IPS DF 6.9 (cell line): Measurements from ENCODE around the gene ADAMTS17.
A peak's percentile ranks its signal among the peaks of the same experiment; 100 is the strongest.

Source experiments
- DNase-seq: peaks from one replicate; pipeline ENCODE4 v3.0.0-alpha.2; 2013; ENCODE audit warnings: low read depth, low spot score
- H3K27ac ChIP-seq: one replicate; pipeline ENCODE4 v1.5.1; 2013; ENCODE audit warnings: low read length, control low read depth
- H3K27me3 ChIP-seq: 2 replicates; pipeline ENCODE4 v1.6.1; 2013; ENCODE audit warnings: mild to moderate bottlenecking, low read length; ENCODE audit not compliant: control insufficient read depth, insufficient read depth
- H3K36me3 ChIP-seq: 2 replicates; pipeline ENCODE4 v1.6.1; 2013; ENCODE audit warnings: low read length; ENCODE audit not compliant: control insufficient read depth, insufficient read depth
- H3K4me1 ChIP-seq: 2 replicates; pipeline ENCODE4 v1.6.1; 2013; ENCODE audit warnings: low read length; ENCODE audit not compliant: control insufficient read depth, insufficient read depth
- H3K4me3 ChIP-seq: 2 replicates; pipeline ENCODE4 v1.5.1; 2013; ENCODE audit warnings: mild to moderate bottlenecking, low read length
- H3K9me3 ChIP-seq: 2 replicates; pipeline ENCODE4 v1.6.1; 2013; ENCODE audit warnings: low read length, inconsistent platforms; ENCODE audit not compliant: control insufficient read depth, insufficient read depth
- WGBS: extraction: QIAGEN DNeasy Blood & Tissue Kit; methylation state at CpG from one replicate; pipeline ENCODE4 v1.1.7; 2013; ENCODE audit warnings: mixed read lengths, missing lambda C conversion rate; ENCODE audit not compliant: insufficient read length, insufficient coverage; 5-methylcytosine and 5-hydroxymethylcytosine counted together

The ADAMTS17 gene

DNA sequence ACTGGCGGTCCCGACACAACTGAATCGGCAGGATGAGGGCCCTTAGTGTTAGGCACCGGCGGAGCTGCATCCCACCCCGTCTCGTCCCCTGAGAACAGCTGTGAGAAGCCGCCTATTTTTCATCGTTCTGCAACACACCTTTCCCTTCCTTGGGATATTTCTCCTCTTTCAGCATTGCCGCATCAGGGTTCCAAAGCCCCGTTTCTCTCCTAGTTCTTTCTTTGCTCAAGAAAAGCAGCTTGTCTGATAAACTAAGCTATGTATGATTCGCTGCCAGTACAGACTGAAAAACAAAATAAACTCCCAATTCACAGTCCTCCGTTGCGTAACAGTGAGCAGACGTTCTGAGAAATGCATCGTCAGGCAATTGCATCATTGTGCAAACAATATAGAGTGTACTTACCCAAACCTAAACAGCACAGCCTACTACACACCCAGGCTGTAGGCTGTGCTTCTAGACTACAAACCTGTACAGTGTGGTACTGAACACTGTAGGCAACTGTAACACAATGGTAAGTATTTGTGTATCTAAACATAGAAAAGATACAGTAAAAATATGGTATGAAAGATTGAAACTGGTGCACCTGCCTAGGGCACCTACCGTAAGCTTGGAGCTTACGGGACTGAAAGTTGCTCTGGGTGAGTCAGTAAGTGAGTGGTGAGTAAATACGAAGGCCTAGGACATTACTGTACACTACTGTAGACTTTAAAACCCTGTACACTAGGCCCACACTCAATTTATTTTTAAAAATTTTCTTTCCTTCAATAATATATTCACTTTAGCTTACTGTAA, 8.9 kb upstream of the ADAMTS17 start:
- Histone ChIP-seq H3K27me3 (no peaks in the 10 kb centered on the region), H3K9me3 (no peaks in the 10 kb centered on the region), H3K27ac (no peak overlapping the region), H3K36me3 (no peaks in the 10 kb centered on the region), H3K4me1 (0 out of 2 replicates have a peak, but pooled peaks cover 2% of the 10 kb centered on the region), H3K4me3 (no peak overlapping the region; the same call in 1 of the 2 replicates)
- no peak for DNase-seq
- no CpG with 5 or more reads among the region's 19 CpGs for WGBS

DNA sequence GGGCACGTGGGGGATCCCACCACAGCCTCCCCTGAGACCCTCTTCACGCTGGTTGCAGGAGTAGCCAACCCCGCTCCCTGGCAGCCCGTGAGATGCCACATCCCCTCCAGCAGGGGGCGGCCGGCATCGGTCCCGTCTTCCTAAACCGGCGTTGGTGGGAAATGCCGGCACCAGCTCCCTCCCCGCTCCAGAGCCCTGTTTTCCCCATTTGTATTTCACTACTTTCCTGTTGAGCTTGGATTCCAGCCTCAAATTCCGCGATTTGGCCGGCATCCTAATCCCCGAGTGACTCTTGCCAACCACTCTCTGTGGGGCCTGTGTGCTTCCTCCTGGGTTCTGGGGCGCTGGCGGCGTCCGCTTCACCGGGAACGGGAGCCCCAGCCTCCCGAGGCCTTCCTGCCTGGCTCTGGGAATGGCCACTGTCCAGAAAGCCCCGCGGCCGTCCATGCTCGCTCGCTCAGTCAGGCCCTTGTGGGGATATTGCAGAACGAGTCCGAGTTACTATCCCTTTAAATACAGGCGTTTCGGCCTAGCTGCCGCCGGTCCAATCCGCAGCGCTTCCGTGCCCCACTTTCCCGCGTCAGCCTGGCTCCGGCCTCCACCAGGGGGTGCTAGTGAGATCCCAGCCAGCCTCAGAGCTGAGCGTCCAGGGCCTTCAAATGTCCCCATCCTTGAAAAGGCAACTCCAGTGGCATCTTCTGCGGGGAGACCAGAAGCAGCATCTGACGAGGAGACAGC, 8.1 kb upstream of the ADAMTS17 start:
- H3K4me3 ChIP-seq: peak overlapping the region; percentile 82
- peak; percentile 81 for DNase-seq
- no CpG with 5 or more reads among the region's 43 CpGs for WGBS
- H3K27ac ChIP-seq: no peak overlapping the region
- H3K36me3 ChIP-seq: no peaks in the 10 kb centered on the region
- 0 out of 2 replicates have a peak, but pooled peaks cover 2% of the 10 kb centered on the region for H3K4me1 ChIP-seq
- H3K27me3 ChIP-seq: no peaks in the 10 kb centered on the region
- no peaks in the 10 kb centered on the region for H3K9me3 ChIP-seq

DNA sequence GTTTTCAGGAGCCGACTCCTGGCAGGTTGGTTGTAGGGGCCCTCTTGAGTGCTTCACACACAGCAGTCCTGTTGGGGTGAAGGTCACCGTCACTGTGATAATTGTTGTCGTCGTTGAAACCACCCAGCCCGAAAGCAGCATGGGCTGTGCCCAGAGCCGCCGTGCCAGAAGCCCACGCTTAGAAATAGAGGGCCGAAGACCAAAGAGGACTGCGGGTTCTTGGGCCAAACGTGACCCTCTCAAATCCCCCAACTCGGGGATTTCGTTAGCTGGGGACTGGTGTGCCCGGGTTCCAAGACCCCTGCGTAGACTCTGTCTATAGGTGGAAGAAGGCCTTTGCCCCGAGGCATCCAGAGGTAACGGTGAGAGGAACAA, 7.5 kb upstream of the ADAMTS17 start:
- no CpG with 5 or more reads among the region's 17 CpGs for WGBS
- H3K27ac ChIP-seq: no peak overlapping the region
- H3K9me3 ChIP-seq: no peaks in the 10 kb centered on the region
- no peak for DNase-seq
- H3K4me1 ChIP-seq: 0 out of 2 replicates have a peak, but pooled peaks cover 2% of the 10 kb centered on the region
- H3K4me3 ChIP-seq: peak overlapping the region; percentile 82; the same call in 1 of the 2 replicates
- H3K36me3 ChIP-seq: no peaks in the 10 kb centered on the region
- H3K27me3 ChIP-seq: no peaks in the 10 kb centered on the region

DNA sequence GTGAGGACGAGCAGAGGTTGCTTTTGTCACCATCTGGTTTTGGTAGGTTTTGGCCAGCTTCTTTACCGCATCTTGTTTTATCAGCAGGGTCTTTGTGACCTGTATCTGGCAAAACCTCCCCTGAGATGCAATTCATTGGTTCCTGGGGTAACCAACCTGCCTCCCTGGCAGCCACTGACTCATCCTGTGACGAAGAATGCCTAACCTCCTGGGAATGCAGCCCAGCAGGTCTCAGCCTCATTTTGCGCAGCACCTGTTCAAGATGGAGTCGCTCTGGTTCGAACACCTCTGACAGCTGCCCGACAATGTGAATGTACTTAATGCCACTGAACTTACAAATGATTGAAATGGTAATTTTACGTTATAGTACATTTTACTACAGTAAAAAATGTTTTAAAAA, 6.8 kb upstream of the ADAMTS17 start:
- WGBS: no CpG with 5 or more reads among the region's 8 CpGs
- H3K4me1 ChIP-seq: 0 out of 2 replicates have a peak, but pooled peaks cover 2% of the 10 kb centered on the region
- no peaks in the 10 kb centered on the region for H3K36me3 ChIP-seq
- H3K4me3 ChIP-seq: no peak overlapping the region
- no peaks in the 10 kb centered on the region for H3K27me3 ChIP-seq
- no peak for DNase-seq
- H3K9me3 ChIP-seq: no peaks in the 10 kb centered on the region
- no peak overlapping the region for H3K27ac ChIP-seq

DNA sequence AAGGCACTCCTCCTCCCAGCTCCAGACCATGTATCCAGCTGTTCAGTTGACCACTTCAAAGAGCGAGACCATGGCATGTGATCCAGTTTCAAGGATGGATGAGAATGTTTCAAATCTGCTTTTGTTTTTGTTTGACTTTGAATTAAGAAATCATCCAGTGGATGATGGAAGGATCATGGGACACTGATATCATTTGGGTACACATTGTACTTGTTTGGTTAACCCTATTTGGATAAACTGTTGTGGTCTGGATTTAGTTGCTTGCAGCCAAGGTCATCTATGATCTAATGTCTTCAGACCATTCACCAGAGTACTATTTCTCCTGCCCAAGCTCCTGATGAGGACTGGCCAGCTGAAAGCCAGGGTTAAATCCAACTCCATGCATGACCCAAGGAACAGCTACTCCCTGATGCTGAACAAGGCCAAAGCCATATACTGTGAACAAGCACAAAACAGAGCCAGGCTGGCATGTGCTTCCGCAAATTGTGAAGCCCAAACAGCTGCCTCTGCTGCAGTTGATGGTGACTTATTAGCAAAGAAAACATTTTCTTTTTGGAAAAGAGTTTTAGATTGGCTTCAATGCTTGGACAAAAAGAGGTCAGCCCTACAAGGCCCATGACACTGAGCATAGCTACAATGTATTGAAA, 5.2 kb upstream of the ADAMTS17 start:
- H3K4me1 ChIP-seq: peaks cover 3% of the 10 kb centered on the region; the same call in 1 of the 2 replicates
- no peak overlapping the region for H3K27ac ChIP-seq
- no peaks in the 10 kb centered on the region for H3K9me3 ChIP-seq
- H3K27me3 ChIP-seq: peaks cover 4% of the 10 kb centered on the region; the same call in 1 of the 2 replicates
- DNase-seq: no peak
- WGBS: no CpG with 5 or more reads among the region's 2 CpGs
- no peaks in the 10 kb centered on the region for H3K36me3 ChIP-seq
- no peak overlapping the region for H3K4me3 ChIP-seq

DNA sequence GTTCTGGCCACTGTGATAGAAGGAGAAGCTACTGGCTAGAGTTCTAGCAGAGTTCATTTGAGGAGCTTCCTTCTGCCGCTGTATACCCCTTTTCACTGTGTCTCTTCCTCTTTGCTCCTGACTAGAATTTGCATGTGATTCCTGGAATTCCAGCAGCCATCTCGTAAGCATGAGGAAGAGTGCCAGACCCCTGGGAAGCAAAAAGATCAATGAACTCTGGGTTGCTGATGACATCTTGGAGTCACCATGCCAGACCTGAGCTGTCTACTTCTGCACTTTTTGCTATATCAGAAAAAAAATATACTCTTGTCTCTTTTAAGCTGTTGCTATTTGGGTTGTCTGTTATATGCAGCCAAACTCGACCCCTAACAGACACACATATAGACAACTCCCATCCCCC, 3.7 kb upstream of the ADAMTS17 start:
- no CpG with 5 or more reads among the region's 3 CpGs for WGBS
- no peak overlapping the region for H3K4me3 ChIP-seq
- H3K4me1 ChIP-seq: peaks cover 3% of the 10 kb centered on the region
- H3K9me3 ChIP-seq: no peaks in the 10 kb centered on the region
- no peak for DNase-seq
- peaks cover 9% of the 10 kb centered on the region; the same call in 1 of the 2 replicates for H3K27me3 ChIP-seq
- H3K27ac ChIP-seq: no peak overlapping the region
- no peaks in the 10 kb centered on the region for H3K36me3 ChIP-seq

DNA sequence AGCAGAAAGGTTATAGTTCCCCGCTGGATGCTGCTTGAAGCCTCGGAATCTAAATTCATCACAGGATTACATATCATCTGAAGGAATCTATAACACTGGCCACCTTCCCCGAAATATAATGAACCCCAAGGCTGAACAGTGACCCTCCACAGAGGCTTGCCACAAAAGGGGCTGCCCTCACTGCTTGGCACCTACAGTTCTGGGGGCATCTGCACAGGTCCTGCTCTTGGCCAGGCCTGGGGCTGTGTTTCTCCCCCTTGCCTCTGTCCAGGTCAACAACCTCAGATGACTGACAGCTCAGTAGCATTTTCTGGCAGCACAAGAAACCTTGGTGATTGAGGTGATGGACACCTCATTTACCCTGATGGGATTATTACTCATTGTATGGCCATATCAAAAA, 1.5 kb upstream of the ADAMTS17 start:
- WGBS: no CpG with 5 or more reads among the region's 3 CpGs
- H3K27ac ChIP-seq: no peak overlapping the region

DNA sequence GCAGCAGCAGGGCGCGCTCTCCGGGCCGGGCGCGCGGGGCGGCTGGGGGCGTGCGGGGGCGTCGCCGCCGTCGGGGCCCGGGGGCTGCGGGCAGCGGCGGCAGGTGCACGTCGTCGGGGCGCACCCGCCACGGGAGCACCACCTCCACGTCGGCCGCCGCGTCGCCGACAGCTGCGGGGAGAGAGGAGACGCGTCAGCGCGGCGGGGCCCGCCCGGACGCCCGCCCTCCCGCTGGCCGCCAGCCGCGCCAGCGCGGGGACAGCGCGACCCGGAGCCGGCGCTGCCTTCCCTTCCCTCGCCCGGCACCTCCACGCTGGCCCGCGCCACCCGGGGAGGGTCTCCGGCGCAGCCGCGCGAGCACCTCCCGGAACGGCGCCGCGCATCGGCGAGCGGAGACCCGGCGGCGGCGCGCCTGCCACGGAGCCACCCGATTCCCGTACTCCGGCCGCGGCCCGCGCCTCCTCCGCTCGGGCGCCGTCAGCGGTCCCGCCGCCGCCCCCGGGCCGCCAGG, 481 bp downstream of the ADAMTS17 start:
- no peak for DNase-seq
- no peaks in the 10 kb centered on the region for H3K9me3 ChIP-seq
- peaks cover 15% of the 10 kb centered on the region; the same call in 1 of the 2 replicates for H3K27me3 ChIP-seq
- WGBS: no CpG with 5 or more reads among the region's 95 CpGs
- peaks cover 2% of the 10 kb centered on the region for H3K4me1 ChIP-seq
- peak overlapping the region; percentile 70 for H3K4me3 ChIP-seq
- no peaks in the 10 kb centered on the region for H3K36me3 ChIP-seq
- no peak overlapping the region for H3K27ac ChIP-seq

More for the DNA sequence above, 1.5 kb upstream of the ADAMTS17 start:
- Histone ChIP-seq H3K4me3 (no peak overlapping the region), H3K36me3 (no peaks in the 10 kb centered on the region), H3K27me3 (peaks cover 15% of the 10 kb centered on the region; the same call in 1 of the 2 replicates), H3K4me1 (peaks cover 2% of the 10 kb centered on the region), H3K9me3 (no peaks in the 10 kb centered on the region)
- no peak for DNase-seq

DNA sequence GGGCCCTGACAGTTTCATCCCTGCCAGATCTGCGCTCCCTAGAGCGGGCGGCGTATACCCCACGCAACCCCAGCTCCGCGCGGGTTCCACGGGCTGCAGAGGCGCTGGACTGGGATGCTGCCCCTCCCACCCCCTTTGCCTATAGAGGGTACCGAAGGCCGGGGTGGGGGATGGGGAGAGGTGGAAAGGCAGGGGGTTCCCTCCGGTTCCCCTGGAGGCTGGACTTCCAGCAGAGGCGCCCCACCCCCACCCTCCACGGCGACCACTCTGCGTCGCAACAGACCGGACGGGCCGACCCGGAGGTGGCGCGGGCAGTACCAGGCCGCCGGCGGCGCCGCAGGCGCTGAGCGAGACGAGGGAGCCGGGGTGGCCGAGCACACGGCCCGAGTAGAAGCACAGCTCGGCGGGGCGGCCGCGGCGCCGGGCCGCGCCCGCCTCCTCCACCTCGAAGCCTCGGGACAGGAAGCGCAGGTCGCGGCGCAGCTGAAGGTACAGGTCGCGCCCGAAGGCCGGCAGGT, 995 bp downstream of the ADAMTS17 start:
- Histone ChIP-seq H3K36me3 (no peaks in the 10 kb centered on the region), H3K4me3 (peak overlapping the region; percentile 70; the same call in 1 of the 2 replicates), H3K9me3 (no peaks in the 10 kb centered on the region), H3K4me1 (peaks cover 2% of the 10 kb centered on the region), H3K27me3 (peaks cover 15% of the 10 kb centered on the region; the same call in 1 of the 2 replicates), H3K27ac (no peak overlapping the region)
- no CpG with 5 or more reads among the region's 56 CpGs for WGBS
- no peak for DNase-seq

DNA sequence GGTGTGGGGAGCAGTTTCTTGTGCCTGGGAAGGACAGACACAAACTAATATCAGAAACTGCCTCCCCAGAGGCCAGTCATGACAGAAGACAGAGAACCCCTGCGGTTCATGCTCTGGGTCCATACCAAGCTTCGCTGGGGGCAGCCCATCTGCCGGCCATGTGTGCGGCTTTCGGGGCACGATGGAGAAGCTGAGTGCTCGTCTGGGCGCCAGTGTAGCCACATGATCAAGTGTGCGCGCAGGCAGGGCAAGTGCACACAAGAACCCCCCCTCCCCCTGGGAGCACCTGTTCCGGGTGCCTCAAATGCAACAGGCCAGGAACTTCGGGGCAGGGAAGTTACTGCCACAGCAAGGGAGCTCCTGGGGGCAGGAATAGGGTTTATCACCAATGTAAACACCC, 1.8 kb downstream of the ADAMTS17 start:
- no CpG with 5 or more reads among the region's 12 CpGs for WGBS
- Histone ChIP-seq H3K27ac (no peak overlapping the region), H3K4me3 (no peak overlapping the region), H3K9me3 (no peaks in the 10 kb centered on the region), H3K4me1 (peaks cover 2% of the 10 kb centered on the region), H3K36me3 (no peaks in the 10 kb centered on the region), H3K27me3 (peaks cover 15% of the 10 kb centered on the region; the same call in 1 of the 2 replicates)
- no peak for DNase-seq
